Testis (tissue), 2 donors: ENCODE results near the gene BCAS3.

Experiments
- CTCF ChIP-seq, 3 experiments: fragments of 450-650 bp in 2 of 3; fragments of 200-600 bp in 1 of 3; sonication (generic) in 1 of 3; IDR thresholded peaks; one replicate each; pipeline ENCODE4 v1.5.1; 2016 to 2019; ENCODE audit warnings: antibody characterized with exemption in 3 of 3, mild to moderate bottlenecking in 2 of 3, moderate library complexity in 1 of 3
- POLR2A ChIP-seq: fragments of 450-650 bp; IDR thresholded peaks from one replicate; pipeline ENCODE4 v1.6.1; 2017; ENCODE audit warnings: antibody characterized with exemption, mild to moderate bottlenecking, moderate library complexity

- TF ChIP-seq CTCF (IDR thresholded peaks at IDR 0.05) (no peak), POLR2A (no peak)
These were observed 446.9 kb downstream of the BCAS3 start for GRCh38 chr17:61124562-61124961.
